Measurements from ENCODE around the gene NEDD4. TPM values are rescaled to one million over a fixed set of nuclear protein-coding genes. Genes with fewer than 3 reads are reported as not detected.

The NEDD4 gene
- total RNA-seq, 1 donor from 2014 or later: 33.9 TPM

DNA sequence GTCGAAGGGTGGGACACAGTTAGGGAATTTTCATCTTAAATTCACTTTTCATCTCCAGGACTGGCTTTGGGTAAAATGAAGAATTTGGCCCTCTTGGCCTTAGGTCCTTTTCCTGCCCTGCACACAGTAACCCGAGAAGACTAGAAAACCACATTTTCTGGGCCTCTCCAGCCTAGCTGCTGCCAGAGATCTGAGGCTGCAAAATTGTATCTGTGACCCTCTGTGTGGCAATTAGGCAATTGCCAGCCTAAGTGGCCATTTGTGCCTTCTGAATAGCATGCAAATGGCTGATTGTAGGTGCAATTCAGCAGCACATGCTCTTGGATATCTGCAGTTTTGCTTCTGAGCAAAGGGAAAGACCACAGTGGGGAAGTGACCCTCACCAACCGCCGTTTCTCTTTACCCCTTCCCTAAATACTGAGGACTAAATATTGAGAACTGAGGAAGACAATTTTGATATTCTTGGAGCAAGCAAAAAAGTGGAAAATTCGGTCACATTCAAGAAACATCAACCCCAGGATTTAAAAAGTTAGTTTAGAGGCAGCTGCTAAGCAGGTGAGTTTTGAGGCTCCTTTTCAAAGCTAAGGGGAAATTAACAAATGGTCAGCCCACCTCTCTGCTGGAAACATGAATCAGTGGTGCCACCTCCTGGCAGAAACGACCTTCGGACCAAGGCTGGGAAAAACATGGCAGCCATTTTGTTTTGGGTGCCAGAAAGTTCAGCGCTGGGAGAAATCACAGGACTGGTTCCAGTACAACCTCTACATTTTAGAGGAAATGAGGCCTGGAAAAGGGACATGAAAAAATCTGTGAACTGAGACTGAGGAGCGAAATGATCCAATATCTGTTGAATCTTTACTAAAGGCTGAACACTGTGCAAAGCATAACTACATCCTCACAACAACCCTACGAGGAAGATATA, 193.9 kb downstream of the NEDD4 start:
- Mint-ChIP-seq H3K36me3 (ENCODE audit: low read depth, unreplicated experiment) (peaks cover 12% of the 10 kb centered on the region), H3K9me3 (ENCODE audit: unreplicated experiment) (peaks cover 4% of the 10 kb centered on the region), H3K27ac (ENCODE audit: unreplicated experiment) (peak overlapping the region; percentile 54), H3K27me3 (ENCODE audit: unreplicated experiment) (peaks cover 2% of the 10 kb centered on the region), H3K4me1 (ENCODE audit: unreplicated experiment) (peaks cover 12% of the 10 kb centered on the region), H3K4me3 (ENCODE audit: unreplicated experiment) (no peak overlapping the region)
- TF ChIP-seq, protein P1, sequence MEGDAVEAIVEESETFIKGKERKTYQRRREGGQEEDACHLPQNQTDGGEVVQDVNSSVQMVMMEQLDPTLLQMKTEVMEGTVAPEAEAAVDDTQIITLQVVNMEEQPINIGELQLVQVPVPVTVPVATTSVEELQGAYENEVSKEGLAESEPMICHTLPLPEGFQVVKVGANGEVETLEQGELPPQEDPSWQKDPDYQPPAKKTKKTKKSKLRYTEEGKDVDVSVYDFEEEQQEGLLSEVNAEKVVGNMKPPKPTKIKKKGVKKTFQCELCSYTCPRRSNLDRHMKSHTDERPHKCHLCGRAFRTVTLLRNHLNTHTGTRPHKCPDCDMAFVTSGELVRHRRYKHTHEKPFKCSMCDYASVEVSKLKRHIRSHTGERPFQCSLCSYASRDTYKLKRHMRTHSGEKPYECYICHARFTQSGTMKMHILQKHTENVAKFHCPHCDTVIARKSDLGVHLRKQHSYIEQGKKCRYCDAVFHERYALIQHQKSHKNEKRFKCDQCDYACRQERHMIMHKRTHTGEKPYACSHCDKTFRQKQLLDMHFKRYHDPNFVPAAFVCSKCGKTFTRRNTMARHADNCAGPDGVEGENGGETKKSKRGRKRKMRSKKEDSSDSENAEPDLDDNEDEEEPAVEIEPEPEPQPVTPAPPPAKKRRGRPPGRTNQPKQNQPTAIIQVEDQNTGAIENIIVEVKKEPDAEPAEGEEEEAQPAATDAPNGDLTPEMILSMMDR (IDR thresholded peaks at IDR 0.05; ENCODE audit: unreplicated experiment): peak; percentile 71
- DNase-seq (ENCODE audit: low spot score): peak; percentile 83

DNA sequence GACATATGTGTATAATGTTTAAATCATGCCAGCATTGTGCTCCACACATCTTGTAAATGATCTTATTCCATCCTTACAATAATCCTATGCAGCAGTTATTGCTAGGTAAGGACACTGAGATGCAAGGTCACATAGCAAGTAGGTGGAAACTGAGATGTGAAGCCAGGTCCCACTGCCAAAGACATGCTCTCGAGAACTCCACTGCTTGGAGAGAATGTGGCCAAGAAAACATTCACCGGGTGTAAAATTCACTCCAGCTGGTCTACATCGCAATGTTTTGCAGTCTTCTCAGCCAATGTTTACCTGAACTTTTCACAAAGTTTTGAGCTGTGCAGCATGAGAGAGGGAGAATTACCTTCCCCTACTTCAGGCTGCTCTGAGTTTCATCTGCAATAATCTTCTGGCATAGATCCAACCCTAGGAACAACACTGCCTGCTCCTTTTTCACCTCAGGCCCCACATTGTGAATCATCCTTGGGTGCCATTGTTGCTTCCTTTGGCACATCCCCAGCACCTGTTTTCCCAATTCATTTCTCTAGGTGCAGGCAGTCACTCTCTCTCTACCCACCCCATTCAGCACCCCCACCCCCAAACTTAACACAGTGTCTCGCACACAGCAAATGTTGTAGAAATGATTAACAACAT, 197.0 kb downstream of the NEDD4 start:
- Mint-ChIP-seq H3K9me3 (ENCODE audit: unreplicated experiment) (peaks cover 8% of the 10 kb centered on the region), H3K27me3 (ENCODE audit: unreplicated experiment) (peaks cover 2% of the 10 kb centered on the region), H3K27ac (ENCODE audit: unreplicated experiment) (no peak overlapping the region), H3K4me1 (ENCODE audit: unreplicated experiment) (peaks cover 16% of the 10 kb centered on the region), H3K36me3 (ENCODE audit: low read depth, unreplicated experiment) (peaks cover 17% of the 10 kb centered on the region), H3K4me3 (ENCODE audit: unreplicated experiment) (no peak overlapping the region)
- DNase-seq (ENCODE audit: low spot score): no peak
- TF ChIP-seq, protein P1 (IDR thresholded peaks at IDR 0.05; ENCODE audit: unreplicated experiment): no peak

DNA sequence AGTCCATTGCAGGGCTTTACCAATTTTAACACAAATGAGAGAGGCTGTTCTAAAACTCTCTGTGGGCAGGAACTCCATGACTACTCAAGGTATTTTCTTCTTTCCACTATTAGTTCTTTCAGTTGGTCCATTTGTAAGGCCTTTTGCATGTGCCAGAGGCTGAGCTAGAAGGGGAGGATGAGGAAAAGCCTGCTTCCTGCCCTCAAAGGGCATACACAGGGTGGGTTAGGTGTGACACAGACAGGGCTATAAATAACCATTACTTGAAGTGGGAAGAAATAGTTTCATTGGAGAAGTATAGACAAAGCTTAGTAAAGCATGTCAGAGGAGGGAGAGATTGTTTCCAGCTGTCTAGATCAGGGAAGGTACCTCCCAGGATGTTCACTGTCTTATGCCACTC, 198.4 kb downstream of the NEDD4 start:
- peak overlapping the region; percentile 48 for H3K4me3 Mint-ChIP-seq (ENCODE audit: unreplicated experiment)
- H3K4me1 Mint-ChIP-seq (ENCODE audit: unreplicated experiment): peaks cover 16% of the 10 kb centered on the region
- H3K27ac Mint-ChIP-seq (ENCODE audit: unreplicated experiment): no peak overlapping the region
- H3K27me3 Mint-ChIP-seq (ENCODE audit: unreplicated experiment): peaks cover 2% of the 10 kb centered on the region
- DNase-seq (ENCODE audit: low spot score): no peak
- TF ChIP-seq, protein P1 (IDR thresholded peaks at IDR 0.05; ENCODE audit: unreplicated experiment): no peak
- H3K9me3 Mint-ChIP-seq (ENCODE audit: unreplicated experiment): peaks cover 9% of the 10 kb centered on the region
- peaks cover 17% of the 10 kb centered on the region for H3K36me3 Mint-ChIP-seq (ENCODE audit: low read depth, unreplicated experiment)

DNA sequence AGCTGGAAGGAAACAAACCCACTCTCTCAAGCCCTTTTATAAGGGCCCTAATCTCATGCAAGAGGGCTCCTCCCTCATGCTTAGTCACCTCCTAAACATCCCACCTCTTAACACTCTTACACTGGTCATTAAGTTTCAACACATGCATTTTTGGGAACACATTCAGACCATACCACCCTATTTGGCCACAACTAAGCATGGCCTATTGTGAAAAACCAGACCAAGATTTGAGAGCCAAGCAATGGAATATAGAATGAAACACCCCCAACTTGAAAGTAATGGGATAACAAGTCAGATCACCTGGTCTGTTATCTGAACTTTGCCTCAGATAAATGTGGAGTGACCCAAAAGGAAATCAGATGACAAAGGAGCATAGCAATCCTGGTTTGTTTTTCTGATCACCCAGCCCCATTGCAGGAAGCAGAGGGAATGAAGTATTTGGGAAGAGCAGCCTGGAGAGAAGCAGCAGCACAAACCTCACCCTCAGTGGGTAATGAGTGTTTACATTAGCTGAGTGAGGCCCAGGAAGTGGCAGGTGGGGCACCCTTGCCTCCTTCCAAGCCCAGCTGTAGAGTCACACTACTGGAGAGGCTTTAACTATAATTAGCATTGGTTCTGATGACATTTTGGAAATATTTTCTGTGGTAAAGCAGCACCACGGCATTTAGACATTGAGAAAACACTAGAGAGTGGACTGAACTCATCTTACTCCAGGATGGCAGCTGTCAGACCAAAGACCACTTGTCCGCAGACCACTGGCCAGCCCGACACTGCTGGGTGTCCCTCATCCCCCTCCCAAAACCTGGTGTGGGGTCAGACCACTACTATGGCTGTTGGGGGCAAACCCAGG, 201.6 kb downstream of the NEDD4 start:
- Mint-ChIP-seq H3K27me3 (ENCODE audit: unreplicated experiment) (peaks cover 8% of the 10 kb centered on the region), H3K9me3 (ENCODE audit: unreplicated experiment) (peaks cover 14% of the 10 kb centered on the region), H3K27ac (ENCODE audit: unreplicated experiment) (no peak overlapping the region), H3K4me1 (ENCODE audit: unreplicated experiment) (peaks cover 14% of the 10 kb centered on the region), H3K4me3 (ENCODE audit: unreplicated experiment) (no peak overlapping the region), H3K36me3 (ENCODE audit: low read depth, unreplicated experiment) (peaks cover 19% of the 10 kb centered on the region)
- DNase-seq (ENCODE audit: low spot score): no peak
- TF ChIP-seq, protein P1 (IDR thresholded peaks at IDR 0.05; ENCODE audit: unreplicated experiment): no peak

Measured in endothelial cell (in vitro differentiated cells).